A673 (cell line): ENCODE measurements around the gene SRP9. TPM values are rescaled to one million over a fixed set of nuclear protein-coding genes. Genes with fewer than 3 reads are reported as not detected.
A peak's percentile ranks its signal among the peaks of the same experiment; 100 is the strongest.

Experiments
- BruUV-seq: library from RNA; stranded (reverse); fragments of 400-500 nt; replicated peaks from 2 replicates; lab custom pipeline; 2021; lab: Mats Ljungman, UMichigan
- CTCF ChIA-PET: fragments of 300-600 bp; sonication (Branson Sonifier 250); formaldehyde crosslinking; loops from one replicate; lab custom pipeline; 2022; ENCODE audit warnings: antibody characterized with exemption; lab: Charles Lee
- POLR2A ChIA-PET: fragments of 300-600 bp; sonication (Branson Sonifier 250); formaldehyde crosslinking; loops from one replicate; lab custom pipeline; 2022; ENCODE audit warnings: antibody characterized with exemption; ENCODE audit not compliant: low non-redundant PET; lab: Charles Lee
- DNase-seq: peaks from one replicate; pipeline ENCODE4 v3.0.0-alpha.2; 2015; ENCODE audit warnings: low spot score
- H3K27ac ChIP-seq: fragments of 200-600 bp; sonication (generic); 2 replicates; pipeline ENCODE4 v1.5.1; 2016; ENCODE audit warnings: mixed run types, low read depth, mild to moderate bottlenecking, mixed read lengths, antibody characterized with exemption, low read length; ENCODE audit not compliant: poor library complexity, severe bottlenecking
- H3K27me3 ChIP-seq: fragments of 200-600 bp; sonication (generic); replicated peaks from 2 replicates; pipeline ENCODE4 v1.6.1; 2017; ENCODE audit warnings: mixed run types, low read depth, mild to moderate bottlenecking, mixed read lengths, antibody characterized with exemption, low read length; ENCODE audit not compliant: insufficient read depth, poor library complexity
- H3K36me3 ChIP-seq: fragments of 200-600 bp; sonication (generic); 2 replicates; pipeline ENCODE4 v1.6.1; 2016; ENCODE audit warnings: mixed run types, mild to moderate bottlenecking, mixed read lengths, antibody characterized with exemption, low read length; ENCODE audit not compliant: insufficient read depth, poor library complexity, severe bottlenecking
- H3K4me1 ChIP-seq: fragments of 200-600 bp; sonication (generic); 2 replicates; pipeline ENCODE4 v1.6.1; 2017; ENCODE audit warnings: mixed run types, mild to moderate bottlenecking, mixed read lengths, antibody characterized with exemption, low read length; ENCODE audit not compliant: insufficient read depth, poor library complexity, severe bottlenecking
- H3K4me3 ChIP-seq: fragments of 200-600 bp; sonication (generic); 2 replicates; pipeline ENCODE4 v1.5.1; 2016; ENCODE audit warnings: low read depth, mixed run types, mild to moderate bottlenecking, mixed read lengths, low read length; ENCODE audit not compliant: poor library complexity, severe bottlenecking
- H3K9me3 ChIP-seq: fragments of 200-600 bp; sonication (generic); 2 replicates; pipeline ENCODE4 v1.6.1; 2016; ENCODE audit warnings: mixed run types, low read depth, mild to moderate bottlenecking, mixed read lengths, antibody characterized with exemption, low read length; ENCODE audit not compliant: poor library complexity, severe bottlenecking
- CTCF ChIP-seq: fragments of 300-800, 200-600 bp; sonication (generic); conservative IDR thresholded peaks from 2 replicates; pipeline ENCODE4 v1.5.1; 2017; ENCODE audit warnings: low read depth, mild to moderate bottlenecking, antibody characterized with exemption, low read length, moderate library complexity, mixed read lengths
- EZH2 ChIP-seq: fragments of 200-600 bp; sonication (generic); IDR thresholded peaks from 2 replicates; pipeline ENCODE4 v1.6.1; 2017; ENCODE audit warnings: borderline replicate concordance, low read depth, mild to moderate bottlenecking, mixed read lengths, antibody characterized with exemption, low read length; ENCODE audit not compliant: poor library complexity, severe bottlenecking
- intact Hi-C: fragments of 100-400 bp; cut with micrococcal nuclease; formaldehyde crosslinking; loops from one replicate; pipeline ENCODE4 v1.10.0; 2022; ENCODE audit not compliant: unreplicated experiment
- total RNA-seq: library from RNA; stranded (reverse); gene quantifications from 2 replicates; pipeline ENCODE4 v1.2.3, GENCODE V29; 2021

The SRP9 gene
- total RNA-seq, 1 experiment from 2014 or later, result 486 TPM

DNA sequence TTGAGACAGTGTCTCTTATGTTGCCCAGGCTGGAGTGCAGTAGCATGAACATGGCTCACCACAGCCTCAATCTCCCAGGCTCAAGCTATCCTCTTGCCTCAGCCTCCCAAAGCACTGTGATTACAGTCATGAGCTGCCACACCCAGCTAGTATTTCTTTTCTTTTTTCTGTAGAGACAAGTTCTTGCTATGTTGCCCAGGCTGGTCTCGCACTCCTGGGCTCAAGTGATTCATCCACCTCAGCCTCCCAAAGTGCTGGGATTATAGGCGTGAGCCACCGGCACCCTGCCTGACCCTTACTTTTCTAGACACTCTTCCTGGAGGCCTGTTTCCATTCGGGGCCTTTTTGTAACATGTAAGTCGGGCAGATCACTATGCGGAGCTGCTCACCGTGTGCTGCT, 30.1 kb upstream of the SRP9 start:
- intact Hi-C loops, result no loop called here
- peaks cover 18% of the 10 kb centered on the region for H3K4me1 ChIP-seq
- TF ChIP-seq CTCF, result no peak
- no peak for TF ChIP-seq EZH2
- H3K27ac ChIP-seq, result peak overlapping the region; percentile 62
- CTCF ChIA-PET, result interaction anchor here (1.5 to 1.6 kb wide), 2 partner anchors 25 to 30 kb away, joined by 3 to 8 read pairs; partner anchors contain the start of gene SRP9
- no TSS peak for BruUV-seq
- H3K27me3 ChIP-seq, result no peaks in the 10 kb centered on the region
- no peak overlapping the region for H3K4me3 ChIP-seq
- POLR2A ChIA-PET, result no interaction called here
- H3K9me3 ChIP-seq, result no peaks in the 10 kb centered on the region
- DNase-seq, result no peak
- no peaks in the 10 kb centered on the region for H3K36me3 ChIP-seq

DNA sequence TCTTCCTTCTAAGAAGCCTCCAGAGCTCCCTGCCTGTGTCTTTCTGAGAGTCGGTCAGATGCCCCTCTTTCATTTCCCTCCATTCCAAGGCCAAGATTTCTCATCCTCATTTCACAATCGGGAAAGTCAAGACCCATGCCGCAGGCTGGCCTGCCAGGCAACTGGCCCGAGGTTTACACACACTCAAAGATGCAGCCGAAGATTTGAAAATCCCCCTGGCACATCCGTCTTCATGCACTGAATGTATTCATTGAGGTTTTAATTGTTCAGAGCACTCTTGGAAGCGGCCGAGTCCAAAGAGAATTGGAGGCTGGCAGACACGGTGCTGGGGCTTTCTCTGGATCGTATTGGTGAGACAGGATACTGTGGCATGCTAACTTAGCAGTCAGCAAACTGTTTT, 29.1 kb upstream of the SRP9 start:
- Histone ChIP-seq H3K36me3 (no peaks in the 10 kb centered on the region), H3K27ac (no peak overlapping the region), H3K27me3 (no peaks in the 10 kb centered on the region), H3K9me3 (no peaks in the 10 kb centered on the region), H3K4me1 (peaks cover 18% of the 10 kb centered on the region), H3K4me3 (no peak overlapping the region)
- POLR2A ChIA-PET, result no interaction called here
- CTCF ChIA-PET, result no interaction called here
- no TSS peak for BruUV-seq
- DNase-seq, result no peak
- TF ChIP-seq CTCF, result no peak
- intact Hi-C loops, result no loop called here

DNA sequence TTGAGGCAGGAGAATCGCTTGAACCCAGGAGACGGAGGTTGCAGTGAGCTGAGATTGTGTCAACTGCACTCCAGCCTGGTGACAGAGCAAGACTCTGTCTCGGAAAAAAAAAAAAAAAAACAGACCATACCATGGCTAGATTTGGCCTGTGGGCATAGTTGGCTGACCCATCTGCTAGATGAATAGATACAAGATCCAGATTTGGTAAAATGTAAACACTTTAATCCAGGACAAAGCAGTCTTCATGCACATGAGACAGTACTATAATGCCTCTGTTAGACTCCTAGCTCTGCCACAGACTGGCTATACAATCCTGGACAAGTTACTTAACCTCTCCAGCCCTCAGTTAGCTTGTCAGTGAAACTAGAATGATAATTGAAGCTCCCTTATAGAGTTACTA, 27.9 kb upstream of the SRP9 start:
- no peaks in the 10 kb centered on the region for H3K9me3 ChIP-seq
- H3K36me3 ChIP-seq, result no peaks in the 10 kb centered on the region
- ChIA-PET POLR2A (no interaction called here), CTCF (interaction anchor here (0.8 kb wide), 1 partner anchor 28 kb away, joined by 9 read pairs; the partner anchor contains the start of gene SRP9)
- no peak for DNase-seq
- intact Hi-C loops, result no loop called here
- no peak overlapping the region for H3K4me3 ChIP-seq
- peaks cover 18% of the 10 kb centered on the region for H3K4me1 ChIP-seq
- BruUV-seq, result no TSS peak
- no peaks in the 10 kb centered on the region for H3K27me3 ChIP-seq
- no peak overlapping the region for H3K27ac ChIP-seq
- TF ChIP-seq CTCF, result no peak
- TF ChIP-seq EZH2, result no peak
